NB4 (cell line): ENCODE results near the gene DENND2D.

Source experiments
- DNase-seq: peaks from one replicate; pipeline ENCODE4 v3.0.0; 2010; ENCODE audit warnings: low read depth
- H3K4me3 ChIP-seq: one replicate; pipeline ENCODE4 v1.5.1; 2011; ENCODE audit warnings: mild to moderate bottlenecking, low read depth, low read length, moderate library complexity
- MYC ChIP-seq: IDR thresholded peaks from 2 replicates; pipeline ENCODE4 v1.6.1; 2011; ENCODE audit warnings: low read depth, low read length
- POLR2A ChIP-seq: IDR thresholded peaks from 2 replicates; pipeline ENCODE4 v1.6.1; 2011; ENCODE audit warnings: mild to moderate bottlenecking; ENCODE audit not compliant: insufficient read length; ENCODE audit errors: extremely low read depth
- TF ChIP-seq, protein P1 (sequence below): IDR thresholded peaks from 2 replicates; pipeline ENCODE4 v1.6.1; 2011; ENCODE audit warnings: low read depth, low read length
- TF ChIP-seq, protein P2 (sequence below): IDR thresholded peaks from one replicate; pipeline ENCODE4 v1.5.1; 2012; ENCODE audit warnings: low read depth, low read length

Gene DENND2D

DNA sequence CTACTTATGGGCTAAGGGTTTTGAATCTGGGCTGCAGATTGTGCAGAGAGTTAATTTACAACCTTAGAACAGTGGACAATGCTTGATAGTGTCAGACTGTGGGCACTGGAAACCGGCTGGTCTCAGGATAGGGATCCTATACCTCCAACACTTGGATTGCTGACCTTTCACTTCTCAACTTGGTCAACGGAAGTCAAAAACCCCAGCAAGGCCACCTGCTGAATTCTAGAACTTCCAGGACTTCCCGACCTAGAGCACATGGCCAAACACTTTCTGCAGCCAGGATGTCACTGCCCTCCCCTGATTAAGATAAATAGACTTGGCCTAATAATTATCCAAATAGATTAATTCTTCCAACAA lies 336 bp upstream of the DENND2D start:
- no peak overlapping the region for H3K4me3 ChIP-seq
- DNase-seq = no peak
- TF ChIP-seq, protein P1, sequence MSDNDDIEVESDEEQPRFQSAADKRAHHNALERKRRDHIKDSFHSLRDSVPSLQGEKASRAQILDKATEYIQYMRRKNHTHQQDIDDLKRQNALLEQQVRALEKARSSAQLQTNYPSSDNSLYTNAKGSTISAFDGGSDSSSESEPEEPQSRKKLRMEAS = no peak
- TF ChIP-seq MYC (no peak), POLR2A (no peak)
- TF ChIP-seq, protein P2, sequence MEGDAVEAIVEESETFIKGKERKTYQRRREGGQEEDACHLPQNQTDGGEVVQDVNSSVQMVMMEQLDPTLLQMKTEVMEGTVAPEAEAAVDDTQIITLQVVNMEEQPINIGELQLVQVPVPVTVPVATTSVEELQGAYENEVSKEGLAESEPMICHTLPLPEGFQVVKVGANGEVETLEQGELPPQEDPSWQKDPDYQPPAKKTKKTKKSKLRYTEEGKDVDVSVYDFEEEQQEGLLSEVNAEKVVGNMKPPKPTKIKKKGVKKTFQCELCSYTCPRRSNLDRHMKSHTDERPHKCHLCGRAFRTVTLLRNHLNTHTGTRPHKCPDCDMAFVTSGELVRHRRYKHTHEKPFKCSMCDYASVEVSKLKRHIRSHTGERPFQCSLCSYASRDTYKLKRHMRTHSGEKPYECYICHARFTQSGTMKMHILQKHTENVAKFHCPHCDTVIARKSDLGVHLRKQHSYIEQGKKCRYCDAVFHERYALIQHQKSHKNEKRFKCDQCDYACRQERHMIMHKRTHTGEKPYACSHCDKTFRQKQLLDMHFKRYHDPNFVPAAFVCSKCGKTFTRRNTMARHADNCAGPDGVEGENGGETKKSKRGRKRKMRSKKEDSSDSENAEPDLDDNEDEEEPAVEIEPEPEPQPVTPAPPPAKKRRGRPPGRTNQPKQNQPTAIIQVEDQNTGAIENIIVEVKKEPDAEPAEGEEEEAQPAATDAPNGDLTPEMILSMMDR = no peak

DNA sequence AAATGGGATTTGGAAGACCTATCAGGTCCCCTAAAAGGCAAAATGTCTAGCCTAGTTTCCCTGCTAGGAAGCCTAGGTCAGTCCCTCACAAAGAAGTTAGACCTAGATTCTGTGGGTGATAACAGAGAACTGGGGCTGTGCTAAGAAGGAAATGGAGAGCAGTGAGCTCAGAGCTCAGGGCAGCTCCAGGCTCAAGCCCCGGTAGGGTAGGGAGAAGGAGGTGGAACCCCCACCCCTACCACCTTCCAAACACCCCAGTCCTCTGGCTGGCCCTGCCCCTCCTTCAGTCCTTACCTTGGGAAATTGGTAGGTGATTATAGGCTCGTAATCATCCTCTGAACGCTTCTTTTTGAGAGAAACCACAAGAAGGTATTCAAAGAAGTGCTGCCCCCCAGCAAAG lies 1.1 kb downstream of the DENND2D start:
- TF ChIP-seq, protein P1 = no peak
- TF ChIP-seq POLR2A (no peak), MYC (no peak)
- TF ChIP-seq, protein P2 = no peak
- DNase-seq = no peak
- no peak overlapping the region for H3K4me3 ChIP-seq

DNA sequence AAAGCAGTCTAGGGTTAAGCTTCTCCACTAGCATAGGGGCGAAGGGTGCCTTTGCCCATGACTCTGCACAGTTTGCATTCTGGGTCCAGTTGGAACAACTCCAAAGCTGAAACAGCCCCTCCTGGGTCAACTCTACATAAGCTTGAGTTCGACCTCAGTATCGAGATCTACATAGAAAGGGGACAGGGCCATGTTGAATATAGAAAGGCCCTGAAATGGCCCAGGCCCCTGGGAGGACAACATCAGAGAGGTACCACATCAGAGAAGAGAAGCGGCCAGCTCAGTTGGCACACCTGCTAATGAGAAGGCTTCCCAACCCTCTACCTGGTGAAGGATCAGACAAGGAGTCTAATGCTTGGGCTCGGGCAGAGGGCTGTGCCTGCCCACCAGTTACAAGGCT lies 1.6 kb downstream of the DENND2D start:
- H3K4me3 ChIP-seq = no peak overlapping the region
- no peak for DNase-seq
- TF ChIP-seq, protein P1 = no peak
- no peak for TF ChIP-seq POLR2A
- no peak for TF ChIP-seq MYC
- TF ChIP-seq, protein P2 = no peak

DNA sequence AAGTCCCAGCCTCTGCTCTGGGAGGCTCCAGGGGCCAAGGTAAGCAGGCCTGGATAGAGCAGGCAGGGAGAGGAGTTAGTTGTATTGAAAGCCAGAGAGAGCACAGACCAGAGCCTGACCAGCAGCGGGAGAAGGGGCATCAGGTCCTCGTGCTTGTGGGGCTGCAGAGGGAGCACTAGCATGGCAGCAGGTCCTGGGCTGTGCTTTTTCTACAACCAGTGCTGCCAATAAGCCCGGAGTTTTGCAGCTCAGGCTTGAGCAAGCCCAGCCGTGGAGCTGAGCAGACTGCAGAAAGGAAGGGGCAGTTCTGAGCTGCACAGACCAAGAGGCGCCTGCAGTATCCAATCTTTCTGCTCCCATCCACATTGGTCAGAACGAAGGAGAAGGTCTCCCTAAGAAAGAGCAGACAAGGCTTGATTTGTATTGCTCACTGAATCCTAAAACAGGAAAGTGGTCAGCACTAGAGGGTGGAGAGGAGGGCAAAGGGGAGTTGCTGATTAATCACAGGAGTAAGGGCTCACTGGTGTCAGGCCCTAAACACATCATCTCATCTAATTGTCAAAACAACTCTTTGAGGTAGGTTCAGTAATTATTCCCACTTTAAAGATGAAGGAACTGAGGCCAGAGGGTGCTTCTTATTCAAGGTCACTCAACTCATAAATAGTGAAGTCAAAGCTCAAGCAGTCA lies 2.7 kb downstream of the DENND2D start:
- no peak overlapping the region for H3K4me3 ChIP-seq
- TF ChIP-seq, protein P2 = peak; percentile 36
- TF ChIP-seq POLR2A (no peak), MYC (no peak)
- TF ChIP-seq, protein P1 = peak; percentile 40; the same call in 1 of the 2 replicates
- peak; percentile 73 for DNase-seq

DNA sequence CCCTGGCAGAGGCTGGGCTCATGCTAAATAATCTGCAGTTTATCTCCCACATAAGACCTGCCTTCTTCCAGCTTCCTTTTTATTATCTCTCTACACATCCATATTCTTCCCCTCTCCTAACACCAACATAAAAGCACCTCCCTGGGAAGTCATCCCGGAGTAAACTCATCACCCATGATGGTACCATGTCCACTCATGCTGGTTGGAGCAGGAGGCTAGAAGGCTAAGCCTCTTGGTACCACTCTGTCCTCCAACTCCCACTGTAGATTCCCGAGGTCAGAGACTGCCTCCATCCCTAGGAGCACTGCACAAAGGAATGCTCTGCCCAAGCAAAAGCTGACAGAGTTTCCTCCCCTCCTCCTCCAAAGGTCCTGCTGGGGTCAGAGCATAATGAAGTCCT lies 4.2 kb downstream of the DENND2D start:
- no peak overlapping the region for H3K4me3 ChIP-seq
- TF ChIP-seq, protein P2 = no peak
- TF ChIP-seq MYC (no peak), POLR2A (no peak)
- TF ChIP-seq, protein P1 = no peak
- no peak for DNase-seq
